HepG2 (cell line): ENCODE results near the gene SDK1. TPM values are rescaled to one million over a fixed set of nuclear protein-coding genes. Genes with fewer than 3 reads are reported as not detected.

Experiments
- ATAC-seq: fragments of 200-7000 bp; cut with Tn5 transposase; 3 replicates; pipeline ENCODE4 v1.9.1; 2020; ENCODE audit warnings: mild to moderate bottlenecking, moderate library complexity
- BruUV-seq: library from RNA; stranded (reverse); fragments of 400-500 nt; replicated peaks from 2 replicates; lab custom pipeline; 2021; lab: Mats Ljungman, UMichigan
- CTCF ChIA-PET: fragments of 300-600 bp; formaldehyde crosslinking; extraction: SDS; loops from one replicate; lab custom pipeline; 2021; ENCODE audit warnings: low total read pairs, inconsistent platforms, low intra/inter-chr PET ratio; lab: Yijun Ruan, JAX
- POLR2A ChIA-PET: fragments of 350-600 bp; sonication (Branson Sonifier 250); formaldehyde crosslinking; loops from one replicate; lab custom pipeline; 2020; ENCODE audit warnings: antibody characterized with exemption, inconsistent platforms; lab: Yijun Ruan, JAX
- DNase-seq: peaks from one replicate; pipeline ENCODE4 v3.0.0-alpha.2; 2015; ENCODE audit warnings: low spot score
- FAIRE-seq: peaks from 3 replicates; lab custom pipeline; 2011; peaks lifted over from hg19 to GRCh38; lab: Jason Lieb, UNC
- H2AFZ ChIP-seq: one replicate; pipeline ENCODE4 v1.6.1; 2011; ENCODE audit warnings: low read length, inconsistent platforms
- H3K27ac ChIP-seq: fragments of 300-600 bp; 3 replicates; pipeline ENCODE4 v1.8.0; 2011; ENCODE audit warnings: mixed run types, mild to moderate bottlenecking, mixed read lengths, low read length, inconsistent platforms; ENCODE audit not compliant: insufficient read depth; ENCODE audit errors: extremely low read length
- H3K27me3 ChIP-seq, 2 experiments: fragments of 200-600 bp in 1 of 2; 2 replicates in 1 of 2; 3 replicates in 1 of 2; pipeline versions ENCODE4 v1.6.0 to v1.8.0; 2011; ENCODE audit warnings: low read length in 2 of 2, mild to moderate bottlenecking in 2 of 2, moderate library complexity in 2 of 2, inconsistent platforms in 1 of 2; ENCODE audit not compliant: insufficient read depth in 2 of 2, control insufficient read depth in 1 of 2
- H3K36me3 ChIP-seq, 2 experiments: fragments of 200-600 bp in 1 of 2; replicated peaks in 1 of 2; 2 replicates in 1 of 2; 3 replicates in 1 of 2; pipeline versions ENCODE4 v1.5.1 to v1.8.0; 2011; ENCODE audit warnings: low read length in 2 of 2, inconsistent platforms in 1 of 2; ENCODE audit not compliant: insufficient read depth in 2 of 2, control insufficient read depth in 1 of 2
- H3K4me1 ChIP-seq: 2 replicates; pipeline ENCODE4 v1.5.1; 2012; ENCODE audit warnings: low read length, inconsistent platforms; ENCODE audit not compliant: insufficient read depth
- H3K4me2 ChIP-seq: 2 replicates; pipeline ENCODE4 v1.6.0; 2011; ENCODE audit warnings: low read depth, low read length, inconsistent platforms
- H3K4me3 ChIP-seq, 3 experiments: fragments of 200-600 bp in 1 of 3; sonication (generic), shearing (Covaris generic) in 1 of 3; replicated peaks in 1 of 3; 2 replicates each; pipeline ENCODE4 v1.5.1; 2011 to 2016; ENCODE audit warnings: low read length in 3 of 3, inconsistent platforms in 2 of 3, low read depth in 2 of 3, mild to moderate bottlenecking in 2 of 3, control low read depth in 1 of 3, mixed read lengths in 1 of 3; ENCODE audit not compliant: insufficient read depth in 1 of 3
- H3K79me2 ChIP-seq: one replicate; pipeline ENCODE4 v1.6.1; 2011; ENCODE audit warnings: low read length, inconsistent platforms; ENCODE audit not compliant: insufficient read depth
- H3K9ac ChIP-seq: 2 replicates; pipeline ENCODE4 v1.6.0; 2011; ENCODE audit warnings: mild to moderate bottlenecking, low read depth, low read length, inconsistent platforms; ENCODE audit not compliant: insufficient read depth
- H3K9me3 ChIP-seq: 2 replicates; pipeline ENCODE4 v1.5.1; 2012; ENCODE audit warnings: mild to moderate bottlenecking, low read length
- H4K20me1 ChIP-seq: 2 replicates; pipeline ENCODE4 v1.6.0; 2011; ENCODE audit warnings: inconsistent platforms, mild to moderate bottlenecking, low read length, moderate library complexity; ENCODE audit not compliant: insufficient read depth
- CEBPB ChIP-seq: IDR thresholded peaks from 2 replicates; pipeline ENCODE4 v1.6.1; 2011; ENCODE audit warnings: low read depth, low read length, improper control_type of control experiment, borderline replicate concordance
- HNF4G ChIP-seq, 2 experiments: sonication (generic) in 1 of 2; formaldehyde crosslinking in 1 of 2; IDR thresholded peaks; 2 replicates each; pipeline versions ENCODE4 v1.4.0 to v1.6.1; 2011 to 2020; ENCODE audit warnings: borderline replicate concordance in 2 of 2, low read depth in 2 of 2, mild to moderate bottlenecking in 2 of 2, low read length in 1 of 2, missing genetic modification reagents in 1 of 2, moderate library complexity in 1 of 2
- HOXA5 ChIP-seq: sonication (generic); formaldehyde crosslinking; IDR thresholded peaks from 2 replicates; pipeline ENCODE4 v1.4.0; 2020; ENCODE audit warnings: missing genetic modification reagents
- JUNB ChIP-seq: sonication (generic); formaldehyde crosslinking; IDR thresholded peaks from 2 replicates; pipeline ENCODE4 v1.8.0; 2022; ENCODE audit warnings: missing genetic modification reagents, mild to moderate bottlenecking, borderline replicate concordance
- MEF2D ChIP-seq: sonication (generic); formaldehyde crosslinking; IDR thresholded peaks from 2 replicates; pipeline ENCODE4 v1.5.1; 2020; ENCODE audit warnings: mild to moderate bottlenecking, missing genetic modification reagents
- MZF1 ChIP-seq: sonication (generic); formaldehyde crosslinking; IDR thresholded peaks from 2 replicates; pipeline ENCODE4 v1.8.1; 2023; ENCODE audit warnings: mild to moderate bottlenecking, missing genetic modification reagents, borderline replicate concordance
- NFE2L2 ChIP-seq: fragments of 150-350 bp; IDR thresholded peaks from 2 replicates; pipeline ENCODE4 v1.6.1; 2014; ENCODE audit warnings: low read length
- NR2F1 ChIP-seq, 2 experiments: fragments of 450-650 bp in 1 of 2; formaldehyde crosslinking in 1 of 2; IDR thresholded peaks; 2 replicates each; pipeline versions ENCODE4 v1.5.0 to v1.6.1; 2016 to 2020; ENCODE audit warnings: mild to moderate bottlenecking in 1 of 2, missing compliant biosample characterization in 1 of 2, missing genetic modification reagents in 1 of 2, moderate library complexity in 1 of 2
- SOX6 ChIP-seq, 2 experiments: fragments of 450-650 bp in 1 of 2; sonication (generic) in 1 of 2; formaldehyde crosslinking in 1 of 2; IDR thresholded peaks; 2 replicates each; pipeline versions ENCODE4 v1.4.0 to v1.6.1; 2017 to 2020; ENCODE audit warnings: antibody characterized with exemption in 1 of 2, mild to moderate bottlenecking in 1 of 2, missing genetic modification reagents in 1 of 2
- ZC3H13 ChIP-seq: sonication (generic); formaldehyde crosslinking; IDR thresholded peaks from 2 replicates; pipeline ENCODE4 v1.8.1; 2023; ENCODE audit warnings: mild to moderate bottlenecking, missing genetic modification reagents, moderate library complexity
- ZFP1 ChIP-seq: IDR thresholded peaks from 2 replicates; pipeline ENCODE4 v1.6.1; 2016
- ZFP90 ChIP-seq: sonication (generic); formaldehyde crosslinking; IDR thresholded peaks from 2 replicates; pipeline ENCODE4 v1.8.0; 2022; ENCODE audit warnings: missing genetic modification reagents, mild to moderate bottlenecking, inconsistent platforms, borderline replicate concordance
- ZNF10 ChIP-seq: sonication (generic); formaldehyde crosslinking; IDR thresholded peaks from 2 replicates; pipeline ENCODE4 v1.4.0; 2020; ENCODE audit warnings: mild to moderate bottlenecking, low read depth, missing genetic modification reagents, borderline replicate concordance
- ZNF143 ChIP-seq: sonication (generic); formaldehyde crosslinking; IDR thresholded peaks from 2 replicates; pipeline ENCODE4 v1.4.0; 2020; ENCODE audit warnings: missing genetic modification reagents
- ZNF337 ChIP-seq: sonication (generic); formaldehyde crosslinking; IDR thresholded peaks from 2 replicates; pipeline ENCODE4 v1.5.1; 2020; ENCODE audit warnings: missing genetic modification reagents, low read depth, mild to moderate bottlenecking, borderline replicate concordance
- ZNF607 ChIP-seq: sonication (generic); formaldehyde crosslinking; IDR thresholded peaks from 2 replicates; pipeline ENCODE4 v1.5.1; 2020; ENCODE audit warnings: missing genetic modification reagents, mild to moderate bottlenecking, borderline replicate concordance
- ZNF737 ChIP-seq: sonication (generic); formaldehyde crosslinking; IDR thresholded peaks from 2 replicates; pipeline ENCODE4 v1.5.0; 2020; ENCODE audit warnings: missing genetic modification reagents, mild to moderate bottlenecking, borderline replicate concordance
- WGBS: methylation state at CpG from one replicate; pipeline ENCODE4 v1.1.6; 2017; ENCODE audit warnings: low lambda C conversion rate; 5-methylcytosine and 5-hydroxymethylcytosine counted together
- in situ Hi-C: cut with HindIII; loops from 2 replicates; pipeline ENCODE4 v1.10.0; 2017; ENCODE audit warnings: low pct_unique_long_range_greater_than_20kb; ENCODE audit not compliant: extremely low pct_ligation_motif_present
- intact Hi-C: fragments of 100-400 bp; cut with micrococcal nuclease; formaldehyde crosslinking; loops from one replicate; pipeline ENCODE4 v1.10.0; 2022; ENCODE audit not compliant: unreplicated experiment
- polyA plus RNA-seq, 8 experiments: library from polyadenylated mRNA; depleted of rRNA in 3 of 8; stranded (reverse) in 7 of 8; unstranded in 1 of 8; fragments of >200 nt; fragmentation: Illumina TruSeq in 4 of 8; extraction: Trizol in 4 of 8; gene quantifications; 2 replicates each; pipeline versions ENCODE4 v1.2.1 to v1.2.3, GENCODE V29; 2011 to 2016; ENCODE audit warnings: low read depth in 4 of 8, missing spikeins in 1 of 8, mixed read lengths in 1 of 8; ENCODE audit not compliant: insufficient read depth in 1 of 8
- total RNA-seq, 5 experiments: library from RNA; depleted of rRNA; stranded (reverse); fragments of >200 nt; fragmentation: Illumina TruSeq; extraction: Trizol; gene quantifications; 2 replicates each; pipeline ENCODE4 v1.2.3, GENCODE V29; 2016; ENCODE audit warnings: low read depth in 1 of 5

SDK1 gene
- total and polyA plus RNA-seq, 2 of the 13 experiments (the other 11 are each of a cell fraction or from before 2014, with no cell fraction given) = 0.35 to 2.4 TPM

- no peak for TF ChIP-seq ZFP90 (CRISPR knock-in tag)
- no peak for TF ChIP-seq NFE2L2
- 0 out of 2 replicates have a peak, but pooled peaks have one; percentile 16 for TF ChIP-seq HNF4G (IDR thresholded peaks at IDR 0.05; ENCODE audit: borderline replicate concordance, low read depth, low read length)
- no peak for TF ChIP-seq HNF4G (CRISPR knock-in tag; IDR thresholded peaks at IDR 0.05; ENCODE audit: borderline replicate concordance, low read depth)
- TF ChIP-seq ZNF10 (CRISPR knock-in tag) = no peak
- no peak for TF ChIP-seq ZNF737 (CRISPR knock-in tag)
- no peak for TF ChIP-seq MEF2D (CRISPR knock-in tag)
- peak; percentile 46; the same call in 1 of the 2 replicates for TF ChIP-seq CEBPB
- no peak for TF ChIP-seq SOX6 (IDR thresholded peaks at IDR 0.05)
- no peak for TF ChIP-seq SOX6 (CRISPR knock-in tag; IDR thresholded peaks at IDR 0.05)
- no peak for TF ChIP-seq ZC3H13 (CRISPR knock-in tag)
- no peak for TF ChIP-seq HOXA5 (CRISPR knock-in tag)
- no peak for TF ChIP-seq MZF1
- TF ChIP-seq NR2F1 (CRISPR knock-in tag; IDR thresholded peaks at IDR 0.05) = no peak
- no peak for TF ChIP-seq ZNF337
- no peak for TF ChIP-seq ZNF143 (CRISPR knock-in tag)
- no peak for TF ChIP-seq ZNF607 (CRISPR knock-in tag)
- TF ChIP-seq JUNB (CRISPR knock-in tag) = no peak
- TF ChIP-seq ZFP1 = no peak
- H3K4me3 ChIP-seq = no peak overlapping the region
- WGBS = 12% methylated on average over 3 of the region's 3 CpGs
- no peak overlapping the region for H3K27ac ChIP-seq
- ChIA-PET POLR2A (no interaction called here), CTCF (no interaction called here)
- DNase-seq = no peak
- no peaks in the 10 kb centered on the region for H3K9me3 ChIP-seq
- peaks cover 7% of the 10 kb centered on the region; the same call in 1 of the 2 replicates for H3K4me1 ChIP-seq
- in situ Hi-C loops = no loop called here
- FAIRE-seq = no peak
- H3K36me3 ChIP-seq = no peaks in the 10 kb centered on the region
- BruUV-seq = no TSS peak
- H3K4me2 ChIP-seq = no peak overlapping the region; the same call in 1 of the 2 replicates
- H3K9ac ChIP-seq = no peak overlapping the region
- intact Hi-C loops = no loop called here
- no peaks in the 10 kb centered on the region for H3K27me3 ChIP-seq
- H3K79me2 ChIP-seq = no peaks in the 10 kb centered on the region
- no peaks in the 10 kb centered on the region for H4K20me1 ChIP-seq
- no peak for ATAC-seq
- H2AFZ ChIP-seq = no peak overlapping the region
These were observed 978.2 kb downstream of the SDK1 start for GRCh38 chr7:4279216-4279615.
